Measurements from ENCODE around the gene GPAM. TPM values are rescaled to one million over a fixed set of nuclear protein-coding genes. Genes with fewer than 3 reads are reported as not detected.
"Not testable (repeated sequence)": the region's sequence is repeated elsewhere in the genome, so short reads cannot be mapped to it uniquely, and the experiment has no call there.

Gene GPAM
- total RNA-seq, 4 donors from 2014 or later: 2.4 to 4.4 (median 4.1) TPM

DNA sequence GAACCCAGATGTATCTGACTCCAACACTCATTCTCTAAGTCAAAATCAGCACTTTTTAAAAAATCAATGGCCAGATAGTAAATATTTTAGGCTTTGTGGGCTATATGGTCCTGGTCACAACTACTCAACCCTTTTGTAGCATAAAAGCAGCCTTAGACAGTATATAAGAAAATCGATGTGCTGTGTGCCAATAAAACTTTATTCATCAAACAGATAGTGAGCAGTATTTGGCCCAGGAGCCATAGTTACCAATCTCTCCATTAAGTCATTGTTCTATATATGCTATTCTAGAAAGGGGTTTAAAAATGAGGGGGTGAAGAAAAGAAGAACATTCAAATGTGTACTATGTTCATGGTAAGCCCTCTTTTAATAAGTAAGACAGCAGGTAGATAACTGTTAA lies 18.5 kb upstream of the GPAM start:
- H3K27me3 ChIP-seq: no peaks in the 10 kb centered on the region
- WGBS, 2 donors: 50 to 75% methylated on average over 1 of the region's 1 CpG
- TF ChIP-seq CTCF (IDR thresholded peaks at IDR 0.05): no peak
- TF ChIP-seq POLR2A (IDR thresholded peaks at IDR 0.05): no peak
- no peak for DNase-seq
- no peak overlapping the region for H3K4me3 ChIP-seq
- H3K36me3 ChIP-seq: no peaks in the 10 kb centered on the region
- intact Hi-C loops (cut with DNase I): no loop called here
- H3K27ac ChIP-seq: no peak overlapping the region
- H3K4me1 ChIP-seq: no peaks in the 10 kb centered on the region
- H3K9me3 ChIP-seq: no peaks in the 10 kb centered on the region

DNA sequence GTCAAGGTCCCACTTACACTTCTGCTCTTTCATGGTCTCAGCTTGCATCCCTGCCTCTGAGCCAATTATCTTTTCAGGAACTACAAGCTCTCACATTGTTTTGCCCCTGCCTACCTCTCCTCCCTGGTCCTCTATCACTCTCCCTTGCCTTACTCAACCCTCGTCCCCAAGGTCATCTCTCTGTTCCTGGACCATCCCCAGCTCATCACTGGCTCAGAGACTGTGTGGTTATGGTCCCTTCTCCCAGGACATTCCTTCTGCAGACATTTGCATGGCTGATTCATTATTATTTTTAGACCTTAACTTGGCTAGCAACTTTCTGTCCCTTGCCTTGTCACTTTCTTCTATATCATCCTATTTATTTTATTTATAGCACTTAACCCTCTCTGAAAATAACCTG lies 17.8 kb upstream of the GPAM start:
- H3K36me3 ChIP-seq: no peaks in the 10 kb centered on the region
- H3K27ac ChIP-seq: no peak overlapping the region
- WGBS, 2 donors: 32 to 39% methylated on average over 1 of the region's 1 CpG
- DNase-seq: no peak
- intact Hi-C loops (cut with DNase I): no loop called here
- H3K27me3 ChIP-seq: no peaks in the 10 kb centered on the region
- no peak for TF ChIP-seq CTCF (IDR thresholded peaks at IDR 0.05)
- no peak for TF ChIP-seq POLR2A (IDR thresholded peaks at IDR 0.05)
- no peak overlapping the region for H3K4me3 ChIP-seq
- H3K4me1 ChIP-seq: no peaks in the 10 kb centered on the region
- no peaks in the 10 kb centered on the region for H3K9me3 ChIP-seq

- H3K27me3 ChIP-seq; H3K27ac ChIP-seq; H3K9me3 ChIP-seq; DNase-seq; intact Hi-C loops (cut with DNase I); H3K4me3 ChIP-seq; H3K4me1 ChIP-seq; H3K36me3 ChIP-seq: not testable (repeated sequence)
- 61 to 77% methylated on average over 4 to 5 of the region's 5 CpGs for WGBS, 2 donors
Observed at GRCh38 chr10:112200259-112200658, 16.7 kb upstream of the GPAM start.

DNA sequence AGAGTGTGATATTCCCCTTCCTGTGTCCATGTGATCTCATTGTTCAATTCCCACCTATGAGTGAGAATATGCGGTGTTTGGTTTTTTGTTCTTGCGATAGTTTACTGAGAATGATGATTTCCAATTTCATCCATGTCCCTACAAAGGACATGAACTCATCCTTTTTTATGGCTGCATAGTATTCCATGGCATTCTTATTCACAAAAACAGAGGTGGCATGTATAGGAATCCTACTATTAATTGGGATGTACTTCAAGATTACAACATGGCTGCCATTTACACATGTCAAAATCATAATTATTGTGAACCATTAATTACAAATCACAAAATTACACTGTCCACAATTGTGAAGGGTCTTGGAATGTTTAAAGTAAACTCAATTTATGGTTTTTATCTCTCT lies 14.1 kb upstream of the GPAM start:
- H3K4me1 ChIP-seq; intact Hi-C loops (cut with DNase I); H3K9me3 ChIP-seq; H3K27me3 ChIP-seq; H3K4me3 ChIP-seq; H3K27ac ChIP-seq; DNase-seq; H3K36me3 ChIP-seq: not testable (repeated sequence)
- WGBS, 2 donors: 83% methylated on average over 1 of the region's 2 CpGs; no CpG with 5 or more reads in 1 of the 2 donors

- TF ChIP-seq CTCF (IDR thresholded peaks at IDR 0.05) (no peak), POLR2A (IDR thresholded peaks at IDR 0.05) (no peak)
- intact Hi-C loops (cut with DNase I): no loop called here
- no peaks in the 10 kb centered on the region for H3K36me3 ChIP-seq
- no peaks in the 10 kb centered on the region for H3K9me3 ChIP-seq
- H3K4me3 ChIP-seq: no peak overlapping the region
- no peak overlapping the region for H3K27ac ChIP-seq
- no peaks in the 10 kb centered on the region for H3K27me3 ChIP-seq
- no peak for DNase-seq
- no peaks in the 10 kb centered on the region for H3K4me1 ChIP-seq
- 76 to 80% methylated on average over 7 of the region's 7 CpGs for WGBS, 2 donors
Observed at GRCh38 chr10:112195224-112195623, 11.7 kb upstream of the GPAM start.

DNA sequence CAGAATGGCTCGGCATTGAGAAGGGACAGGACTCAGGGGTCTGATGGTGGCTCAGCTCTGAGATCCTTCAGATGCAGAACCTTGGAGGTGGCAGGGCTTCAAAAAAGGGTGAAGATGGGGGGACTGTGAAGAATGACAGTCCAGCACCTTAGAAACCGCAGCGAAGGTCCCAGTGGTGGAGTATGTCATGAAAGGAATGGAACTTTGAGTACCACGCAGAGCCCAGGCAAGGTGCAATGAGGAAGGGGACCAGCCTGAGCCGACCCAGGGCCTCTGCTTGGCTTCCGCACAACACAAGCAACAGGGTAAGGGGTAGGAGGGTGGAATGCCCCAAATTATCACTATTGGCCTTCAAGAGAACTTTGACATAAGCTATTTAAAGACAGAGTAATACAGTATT lies 8.2 kb upstream of the GPAM start:
- DNase-seq: no peak
- WGBS, 2 donors: 84 to 91% methylated on average over 6 of the region's 6 CpGs
- intact Hi-C loops (cut with DNase I): no loop called here

More for the DNA sequence above, 8.2 kb upstream of the GPAM start:
- Histone ChIP-seq H3K4me1 (no peaks in the 10 kb centered on the region), H3K4me3 (no peak overlapping the region), H3K27me3 (no peaks in the 10 kb centered on the region), H3K9me3 (no peaks in the 10 kb centered on the region), H3K27ac (no peak overlapping the region), H3K36me3 (no peaks in the 10 kb centered on the region)
- TF ChIP-seq POLR2A (IDR thresholded peaks at IDR 0.05): no peak
- no peak for TF ChIP-seq CTCF (IDR thresholded peaks at IDR 0.05)

Measured in esophagus squamous epithelium (tissue), 5 donors.